GM23338 (cell line): Measurements from ENCODE around the gene MAN1C1. TPM values are rescaled to one million over a fixed set of nuclear protein-coding genes. Genes with fewer than 3 reads are reported as not detected.

Source experiments
- ATAC-seq: fragments of 200-7000 bp; cut with Tn5 transposase; 3 replicates; pipeline ENCODE4 v1.9.1; 2020
- DNase-seq: peaks from one replicate; pipeline ENCODE4 v3.0.0-alpha.2; 2015; ENCODE audit warnings: low spot score
- H2AFZ ChIP-seq: fragments of 200-600 bp; sonication (generic); 2 replicates; pipeline ENCODE4 v1.8.0; 2016; ENCODE audit warnings: antibody characterized with exemption, mild to moderate bottlenecking, moderate library complexity
- H3F3A ChIP-seq: fragments of 200-600 bp; sonication (generic); replicated peaks from 2 replicates; pipeline ENCODE4 v1.8.0; 2017; ENCODE audit warnings: antibody characterized with exemption, mixed run types, low read depth
- H3K27ac ChIP-seq: fragments of 200-600 bp; sonication (generic); 2 replicates; pipeline ENCODE4 v1.6.1; 2016; ENCODE audit warnings: low read depth
- H3K27me3 ChIP-seq: fragments of 200-600 bp; sonication (generic); 2 replicates; pipeline ENCODE4 v1.8.0; 2016; ENCODE audit warnings: mild to moderate bottlenecking, mixed run types, moderate library complexity; ENCODE audit not compliant: insufficient read depth
- H3K36me3 ChIP-seq: fragments of 200-600 bp; sonication (generic); 2 replicates; pipeline ENCODE4 v1.8.0; 2016; ENCODE audit warnings: mild to moderate bottlenecking; ENCODE audit not compliant: insufficient read depth
- H3K4me1 ChIP-seq: fragments of 200-600 bp; sonication (generic); 2 replicates; pipeline ENCODE4 v1.8.0; 2016; ENCODE audit warnings: mild to moderate bottlenecking, moderate library complexity; ENCODE audit not compliant: insufficient read depth
- H3K4me2 ChIP-seq: fragments of 200-600 bp; sonication (generic); 2 replicates; pipeline ENCODE4 v1.7.1; 2017; ENCODE audit warnings: mixed run types
- H3K4me3 ChIP-seq: fragments of 200-600 bp; sonication (generic); 2 replicates; pipeline ENCODE4 v1.6.1; 2016; ENCODE audit warnings: mixed run types
- H3K79me2 ChIP-seq: fragments of 200-600 bp; sonication (generic); replicated peaks from 2 replicates; pipeline ENCODE4 v1.8.0; 2017; ENCODE audit warnings: mild to moderate bottlenecking; ENCODE audit not compliant: insufficient read depth
- H3K9me2 ChIP-seq: fragments of 200-600 bp; sonication (generic); 2 replicates; pipeline ENCODE4 v1.8.0; 2017; ENCODE audit not compliant: insufficient read depth
- H4K20me1 ChIP-seq: fragments of 200-600 bp; sonication (generic); replicated peaks from 2 replicates; pipeline ENCODE4 v1.8.0; 2017; ENCODE audit warnings: mild to moderate bottlenecking; ENCODE audit not compliant: insufficient read depth
- H3K27ac Mint-ChIP-seq: 2 replicates; pipeline ENCODE4 v1.8.0; 2020; ENCODE audit warnings: inconsistent platforms, mild to moderate bottlenecking, moderate library complexity, mixed read lengths
- H3K27me3 Mint-ChIP-seq: 3 replicates; pipeline ENCODE4 v1.8.0; 2022; ENCODE audit warnings: low read depth, mild to moderate bottlenecking, moderate library complexity, mixed read lengths, inconsistent platforms; ENCODE audit not compliant: insufficient read depth, poor library complexity
- H3K36me3 Mint-ChIP-seq: 3 replicates; pipeline ENCODE4 v1.8.0; 2021; ENCODE audit warnings: low read depth, mild to moderate bottlenecking, inconsistent platforms, moderate library complexity, mixed read lengths
- H3K4me1 Mint-ChIP-seq: 3 replicates; pipeline ENCODE4 v1.8.0; 2020; ENCODE audit warnings: mild to moderate bottlenecking, inconsistent platforms, mixed read lengths
- H3K4me3 Mint-ChIP-seq: 3 replicates; pipeline ENCODE4 v1.8.0; 2021; ENCODE audit warnings: moderate library complexity, mild to moderate bottlenecking, inconsistent platforms, mixed read lengths
- H3K9me3 Mint-ChIP-seq: 3 replicates; pipeline ENCODE4 v1.8.0; 2020; ENCODE audit warnings: moderate library complexity, mild to moderate bottlenecking, inconsistent platforms, mixed read lengths
- CREB1 ChIP-seq: fragments of 250-450 bp; sonication (Bioruptor Pico); IDR thresholded peaks from 2 replicates; pipeline ENCODE4 v1.5.0; 2020; ENCODE audit warnings: low read depth, mild to moderate bottlenecking, moderate library complexity
- CTCF ChIP-seq, 2 experiments: fragments of 200-600 bp in 1 of 2; sonication (generic) in 1 of 2; conservative IDR thresholded peaks; 2 replicates each; pipeline versions ENCODE4 v1.5.1 to v1.6.1; 2016 to 2017; ENCODE audit warnings: antibody characterized with exemption in 2 of 2, low read depth in 2 of 2, mild to moderate bottlenecking in 2 of 2, moderate library complexity in 1 of 2
- ETS1 ChIP-seq: IDR thresholded peaks from 2 replicates; pipeline ENCODE4 v1.6.1; 2016; ENCODE audit warnings: antibody characterized with exemption
- EZH2 ChIP-seq: fragments of 200-600 bp; sonication (generic); IDR thresholded peaks from one replicate; pipeline ENCODE4 v1.8.0; 2017; ENCODE audit warnings: antibody characterized with exemption, mild to moderate bottlenecking, low read depth; ENCODE audit not compliant: unreplicated experiment
- EZH2phosphoT487 ChIP-seq: fragments of 200-600 bp; sonication (generic); IDR thresholded peaks from one replicate; pipeline ENCODE4 v1.8.1; 2018; ENCODE audit warnings: antibody characterized with exemption; ENCODE audit not compliant: unreplicated experiment
- JUNB ChIP-seq: IDR thresholded peaks from one replicate; pipeline ENCODE4 v1.6.1; 2016; ENCODE audit warnings: antibody characterized with exemption; ENCODE audit not compliant: unreplicated experiment
- NANOG ChIP-seq: IDR thresholded peaks from 2 replicates; pipeline ENCODE4 v1.6.1; 2016; ENCODE audit warnings: antibody characterized with exemption, borderline replicate concordance
- POLR2AphosphoS5 ChIP-seq: IDR thresholded peaks from 2 replicates; pipeline ENCODE4 v1.6.1; 2016; ENCODE audit warnings: antibody characterized with exemption, low read depth
- REST ChIP-seq: IDR thresholded peaks from one replicate; pipeline ENCODE4 v1.6.1; 2018; ENCODE audit warnings: antibody characterized with exemption; ENCODE audit not compliant: unreplicated experiment
- STAT1 ChIP-seq: IDR thresholded peaks from one replicate; pipeline ENCODE4 v1.6.1; 2016; ENCODE audit warnings: antibody characterized with exemption; ENCODE audit not compliant: unreplicated experiment
- ZNF114 ChIP-seq: fragments of 250-450 bp; sonication (Bioruptor Pico); IDR thresholded peaks from 2 replicates; pipeline ENCODE4 v1.5.0; 2020; ENCODE audit warnings: mild to moderate bottlenecking, moderate library complexity
- ZNF331 ChIP-seq: fragments of 250-450 bp; sonication (Bioruptor Pico); IDR thresholded peaks from 2 replicates; pipeline ENCODE4 v1.5.0; 2020; ENCODE audit warnings: low read depth, mild to moderate bottlenecking, moderate library complexity
- ZNF462 ChIP-seq: fragments of 250-450 bp; sonication (Bioruptor Pico); IDR thresholded peaks from 2 replicates; pipeline ENCODE4 v1.5.0; 2020; ENCODE audit warnings: mild to moderate bottlenecking, moderate library complexity
- polyA plus RNA-seq: library from polyadenylated mRNA; unstranded; fragments of >200 nt; fragmentation: Nextera tagmentation; extraction: Ambion mirVana; gene quantifications from 2 replicates; pipeline ENCODE4 v1.2.1, GENCODE V29; 2016
- total RNA-seq: library from RNA; depleted of rRNA; stranded (reverse); fragments of >200 nt; shearing (Covaris generic); gene quantifications from 2 replicates; pipeline ENCODE4 v1.2.3, GENCODE V29; 2014

MAN1C1 gene
- total and polyA plus RNA-seq, 2 experiments from 2014 or later, result 5.4 to 13.6 TPM

DNA sequence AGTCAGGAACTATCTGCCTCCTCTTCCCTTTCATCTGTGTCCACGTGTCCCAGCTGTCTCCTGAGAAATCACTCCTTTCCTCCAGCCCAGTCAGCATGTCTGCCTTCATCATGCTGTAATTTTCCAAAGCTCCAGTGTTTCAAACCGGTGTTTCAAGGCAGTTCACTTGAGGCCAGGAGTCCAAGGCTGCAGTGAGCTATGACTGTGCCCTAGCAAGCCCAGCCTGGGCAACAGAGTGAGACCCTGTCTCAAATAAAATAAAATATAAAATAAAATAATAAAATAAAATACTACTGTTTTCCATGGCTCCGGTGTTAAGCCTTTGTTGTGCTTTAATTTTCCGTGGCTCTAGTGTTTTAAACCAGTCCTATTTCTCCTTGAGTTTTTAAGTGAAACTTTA is 175.5 kb downstream of the MAN1C1 start:
- Mint-ChIP-seq H3K4me3 (no peak overlapping the region), H3K27me3 (peaks cover 10% of the 10 kb centered on the region), H3K27ac (no peak overlapping the region), H3K36me3 (no peaks in the 10 kb centered on the region), H3K9me3 (no peaks in the 10 kb centered on the region), H3K4me1 (peaks cover 9% of the 10 kb centered on the region)
- H3K4me3 ChIP-seq, result no peak overlapping the region
- H3K4me2 ChIP-seq, result no peak overlapping the region
- 0 out of 2 replicates have a peak, but pooled peaks cover 4% of the 10 kb centered on the region for H3F3A ChIP-seq
- no peaks in the 10 kb centered on the region; the same call in 1 of the 2 replicates for H4K20me1 ChIP-seq
- no peak for TF ChIP-seq CREB1 (CRISPR knock-in tag)
- no peak for TF ChIP-seq ZNF114 (CRISPR knock-in tag)
- TF ChIP-seq JUNB, result no peak
- TF ChIP-seq EZH2phosphoT487, result no peak
- no peak for TF ChIP-seq CTCF (conservative IDR thresholded peaks at IDR 0.05; ENCODE audit: low read depth in 2 of 2)
- TF ChIP-seq ETS1, result no peak
- no peak for TF ChIP-seq ZNF331 (CRISPR knock-in tag)
- no peak for TF ChIP-seq NANOG
- TF ChIP-seq POLR2AphosphoS5, result no peak
- TF ChIP-seq ZNF462 (CRISPR knock-in tag), result no peak
- TF ChIP-seq EZH2, result no peak
- no peak for TF ChIP-seq REST
- TF ChIP-seq STAT1, result no peak
- ATAC-seq, result no peak
- no peaks in the 10 kb centered on the region for H3K9me2 ChIP-seq
- no peak for DNase-seq
- H3K79me2 ChIP-seq, result no peaks in the 10 kb centered on the region
- no peaks in the 10 kb centered on the region for H3K27me3 ChIP-seq
- H3K27ac ChIP-seq, result no peak overlapping the region
- no peaks in the 10 kb centered on the region; the same call in 1 of the 2 replicates for H3K4me1 ChIP-seq
- H2AFZ ChIP-seq, result no peak overlapping the region
- H3K36me3 ChIP-seq, result no peaks in the 10 kb centered on the region
